ENCODE measurements around the gene H19.

Gene H19

DNA sequence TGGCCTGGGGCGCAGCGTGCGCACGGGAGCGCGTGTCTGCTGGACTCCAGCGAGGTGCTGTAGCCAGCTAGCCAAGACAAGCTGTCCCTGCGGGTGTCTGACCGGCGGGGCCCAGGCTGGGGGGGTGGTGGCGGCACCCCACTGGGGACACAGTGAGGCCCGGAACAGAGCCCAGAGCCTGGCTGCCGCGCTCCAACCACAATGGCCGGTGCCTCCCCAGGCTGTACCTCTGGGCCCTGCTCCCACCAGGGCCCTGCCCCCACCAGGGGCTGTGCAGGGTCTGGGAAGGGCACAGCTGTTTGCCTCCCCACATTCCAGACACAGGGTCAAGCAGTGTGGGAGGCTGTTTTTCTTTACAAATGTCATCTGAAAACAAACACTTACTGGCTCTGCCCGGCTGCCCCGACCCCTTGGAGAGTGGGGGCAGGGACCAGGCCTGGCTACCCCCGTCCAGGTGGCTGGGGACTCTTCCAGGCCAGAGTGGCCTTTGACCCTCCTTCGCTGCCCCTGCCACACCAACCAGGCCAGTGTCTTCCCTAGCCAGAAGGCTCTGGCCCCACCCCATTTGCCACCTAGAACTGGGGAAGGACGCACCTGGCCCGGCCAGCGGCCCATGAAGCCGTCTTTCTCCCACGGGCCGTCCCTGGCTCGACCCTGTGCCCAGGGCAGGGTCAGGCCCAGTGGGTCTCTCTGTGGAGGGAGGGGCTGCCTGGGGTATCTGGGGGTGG is 14.6 kb downstream of the H19 start:
- TF ChIP-seq POLR2A (IDR thresholded peaks at IDR 0.05; ENCODE audit: low read depth, low read length) (no peak), POLR2AphosphoS5 (IDR thresholded peaks at IDR 0.05; ENCODE audit: low read depth, low read length) (no peak), TAF1 (IDR thresholded peaks at IDR 0.05; ENCODE audit: borderline replicate concordance, low read depth, low read length) (no peak)
- no peak for DNase-seq (ENCODE audit: insufficient read length)
- FAIRE-seq: no peak

DNA sequence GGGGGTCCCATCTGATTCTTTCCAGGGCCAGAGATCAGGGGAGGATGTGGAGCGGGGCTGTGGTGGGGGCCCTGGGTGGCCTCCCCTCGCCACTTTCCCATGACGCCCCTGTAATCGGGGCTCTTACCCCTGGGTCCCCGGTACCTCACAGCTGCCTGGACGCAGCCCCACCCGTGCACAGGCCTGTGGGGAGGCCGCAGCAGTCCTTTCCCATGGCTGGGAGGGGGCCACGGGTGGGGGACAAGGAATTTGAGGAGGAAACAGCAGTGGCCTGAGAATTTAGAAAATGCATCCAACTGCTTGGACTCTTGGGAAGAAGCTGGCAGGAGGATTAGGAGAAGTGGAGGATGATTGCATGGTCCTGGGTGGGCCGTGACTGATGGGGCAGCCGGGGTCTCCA is 18.0 kb downstream of the H19 start:
- TF ChIP-seq POLR2AphosphoS5 (IDR thresholded peaks at IDR 0.05; ENCODE audit: low read depth, low read length) (no peak), TAF1 (IDR thresholded peaks at IDR 0.05; ENCODE audit: borderline replicate concordance, low read depth, low read length) (no peak), POLR2A (IDR thresholded peaks at IDR 0.05; ENCODE audit: low read depth, low read length) (no peak)
- DNase-seq (ENCODE audit: insufficient read length) (no peak), FAIRE-seq (no peak)

DNA sequence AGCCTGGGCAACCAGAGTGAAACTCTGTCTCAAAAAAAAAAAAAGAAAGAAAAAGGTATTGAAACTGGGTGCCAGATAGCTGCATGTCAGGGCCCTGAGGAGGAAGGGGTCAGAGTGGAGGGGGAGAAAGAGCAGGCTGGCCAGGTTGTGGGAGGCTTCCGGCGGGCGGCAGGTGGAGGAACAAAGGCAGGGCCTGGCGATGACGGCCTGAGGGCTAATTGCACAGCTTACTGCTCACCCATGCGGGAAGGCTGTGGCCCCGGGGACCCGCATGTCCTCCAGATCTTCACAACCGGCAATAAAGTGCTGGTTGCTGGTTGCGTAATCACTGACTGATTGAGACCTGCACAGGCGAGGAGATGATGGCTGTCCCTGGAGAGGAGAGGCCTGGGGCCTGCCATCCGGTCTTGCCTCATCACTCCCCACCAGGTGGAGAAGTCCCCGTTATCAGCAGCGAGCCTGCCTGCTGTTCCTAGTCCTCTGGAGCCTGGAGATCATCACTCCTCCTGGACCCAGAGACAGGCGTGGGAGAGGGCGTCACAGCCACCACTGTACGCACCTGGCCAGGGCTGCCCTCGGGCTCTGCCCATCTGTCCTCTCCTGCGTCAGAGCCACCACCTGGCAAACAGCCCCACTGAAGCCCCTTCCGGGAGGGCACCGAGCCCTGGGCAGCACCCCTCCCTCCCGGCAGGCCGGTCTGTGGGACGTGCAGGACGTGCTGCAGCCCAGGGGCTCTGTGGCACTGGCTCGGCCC is 18.7 kb downstream of the H19 start:
- DNase-seq (ENCODE audit: insufficient read length) (no peak), FAIRE-seq (no peak)
- TF ChIP-seq TAF1 (IDR thresholded peaks at IDR 0.05; ENCODE audit: borderline replicate concordance, low read depth, low read length): no peak
- no peak for TF ChIP-seq POLR2AphosphoS5 (IDR thresholded peaks at IDR 0.05; ENCODE audit: low read depth, low read length)

DNA sequence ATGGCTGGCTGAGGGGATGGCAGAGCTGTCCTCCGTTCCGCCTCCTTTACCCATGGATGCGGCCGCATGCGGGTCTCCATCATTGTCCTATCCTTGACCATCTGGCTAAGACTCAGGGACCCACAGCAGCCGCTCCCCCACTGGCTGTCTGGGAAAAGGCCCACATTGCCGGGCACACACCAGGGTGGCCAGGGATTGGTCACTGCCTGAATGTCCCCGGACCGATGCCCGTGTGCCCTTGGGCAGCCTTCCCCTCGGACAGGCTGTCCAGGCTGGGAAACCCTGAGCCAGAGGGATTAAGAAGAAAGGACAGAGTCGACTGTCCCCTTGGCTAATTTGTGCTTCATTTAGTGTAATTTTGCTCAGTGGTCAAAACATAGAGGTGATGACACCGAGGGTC is 22.5 kb downstream of the H19 start:
- TF ChIP-seq POLR2A (IDR thresholded peaks at IDR 0.05; ENCODE audit: low read depth, low read length): no peak
- TF ChIP-seq POLR2AphosphoS5 (IDR thresholded peaks at IDR 0.05; ENCODE audit: low read depth, low read length): no peak
- no peak for TF ChIP-seq TAF1 (IDR thresholded peaks at IDR 0.05; ENCODE audit: borderline replicate concordance, low read depth, low read length)
- no peak for FAIRE-seq
- no peak for DNase-seq (ENCODE audit: insufficient read length)

DNA sequence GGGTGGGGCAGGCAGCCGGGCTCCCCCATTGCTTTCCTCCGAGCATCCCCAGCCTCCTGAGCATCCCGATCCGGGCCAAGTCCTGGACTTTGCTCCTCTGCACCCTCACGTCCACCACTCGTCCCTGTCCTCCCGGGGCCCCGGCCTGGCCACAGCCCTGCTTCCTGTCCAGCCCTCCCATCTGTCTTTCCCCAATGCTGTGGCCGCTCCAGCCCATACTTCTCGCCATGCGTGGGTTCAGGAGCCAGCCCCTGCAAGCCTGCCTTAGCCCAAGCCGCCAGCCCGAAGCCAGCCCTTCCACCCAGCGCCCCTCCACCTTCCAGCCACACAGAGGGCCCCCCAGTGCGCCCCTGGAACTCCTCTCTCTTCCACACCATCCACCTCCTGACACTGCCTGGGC is 26.7 kb downstream of the H19 start:
- DNase-seq (ENCODE audit: insufficient read length): no peak
- FAIRE-seq: no peak
- TF ChIP-seq TAF1 (IDR thresholded peaks at IDR 0.05; ENCODE audit: borderline replicate concordance, low read depth, low read length) (no peak), POLR2AphosphoS5 (IDR thresholded peaks at IDR 0.05; ENCODE audit: low read depth, low read length) (no peak), POLR2A (IDR thresholded peaks at IDR 0.05; ENCODE audit: low read depth, low read length) (no peak)

DNA sequence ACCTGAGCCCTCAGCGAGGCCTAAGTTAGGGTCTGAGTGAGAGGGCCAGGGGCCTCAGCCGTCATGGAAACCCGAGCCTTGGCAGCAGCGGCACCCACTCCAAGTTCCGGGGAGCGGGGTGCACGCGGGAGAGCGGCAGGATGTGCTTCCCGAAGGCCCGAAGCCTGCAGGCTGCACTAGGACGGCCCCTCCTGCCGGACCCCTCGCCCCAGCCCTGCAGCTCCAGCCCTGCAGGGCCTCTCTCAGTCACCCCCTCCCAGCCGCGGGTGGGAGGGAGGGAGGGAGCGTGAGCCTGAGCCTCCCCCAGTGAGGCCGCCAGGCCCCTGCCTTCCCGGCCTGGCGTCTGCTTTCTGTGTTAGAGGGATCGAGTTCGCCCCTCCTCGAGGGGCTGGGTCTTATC is 27.9 kb downstream of the H19 start:
- no peak for TF ChIP-seq TAF1 (IDR thresholded peaks at IDR 0.05; ENCODE audit: borderline replicate concordance, low read depth, low read length)
- no peak for TF ChIP-seq POLR2AphosphoS5 (IDR thresholded peaks at IDR 0.05; ENCODE audit: low read depth, low read length)
- TF ChIP-seq POLR2A (IDR thresholded peaks at IDR 0.05; ENCODE audit: low read depth, low read length): no peak
- DNase-seq (ENCODE audit: insufficient read length): no peak
- FAIRE-seq: no peak

DNA sequence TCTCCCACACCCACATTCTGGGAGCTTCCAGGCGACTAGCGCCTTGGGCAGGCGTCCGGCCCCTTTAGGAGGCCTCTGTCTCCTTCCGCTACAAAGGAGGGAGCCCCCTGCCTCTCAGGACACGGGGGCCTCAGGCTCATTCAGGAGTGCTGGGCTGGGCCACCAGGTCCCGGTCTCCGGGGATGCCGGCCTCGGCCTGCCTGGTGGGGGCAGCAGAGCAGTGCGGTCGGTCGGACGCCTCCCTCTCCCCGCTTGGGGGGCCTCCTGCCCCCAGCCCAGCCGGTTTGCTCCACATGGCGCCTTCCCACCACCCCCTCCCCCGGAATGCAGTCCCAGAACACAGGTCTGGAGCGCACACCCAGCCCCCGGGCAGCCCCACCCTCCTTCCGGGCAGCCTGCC is 28.6 kb downstream of the H19 start:
- DNase-seq (ENCODE audit: insufficient read length) (no peak), FAIRE-seq (no peak)
- TF ChIP-seq POLR2A (IDR thresholded peaks at IDR 0.05; ENCODE audit: low read depth, low read length) (no peak), TAF1 (IDR thresholded peaks at IDR 0.05; ENCODE audit: borderline replicate concordance, low read depth, low read length) (no peak), POLR2AphosphoS5 (IDR thresholded peaks at IDR 0.05; ENCODE audit: low read depth, low read length) (no peak)

DNA sequence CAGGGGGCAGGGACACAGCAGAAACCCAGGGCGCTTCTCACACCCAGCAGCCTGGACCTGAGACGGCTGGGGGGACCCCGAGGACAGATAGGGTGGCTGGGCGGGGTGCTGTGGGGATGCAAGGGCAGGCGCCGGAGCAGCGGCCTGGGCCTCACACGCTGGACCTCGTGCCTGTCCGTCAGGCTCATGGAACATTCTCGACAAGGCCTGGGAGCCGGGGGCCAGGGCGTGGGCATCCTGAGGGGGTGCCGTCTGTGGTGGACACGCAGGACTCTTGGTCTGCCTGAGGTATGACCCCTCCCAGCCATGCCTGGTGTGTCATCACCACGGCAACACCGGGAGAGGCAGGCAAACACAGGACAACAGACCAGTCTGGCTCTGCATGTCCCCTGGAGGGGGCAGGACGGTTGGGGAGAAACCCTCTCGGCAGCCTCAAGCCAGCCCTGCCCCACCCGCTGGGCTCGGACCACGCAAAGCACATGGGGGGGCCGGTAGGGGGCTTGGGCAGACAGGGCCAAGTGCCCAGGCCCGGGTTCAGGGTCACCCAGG is 29.1 kb downstream of the H19 start:
- DNase-seq (ENCODE audit: insufficient read length) (no peak), FAIRE-seq (no peak)
- no peak for TF ChIP-seq POLR2AphosphoS5 (IDR thresholded peaks at IDR 0.05; ENCODE audit: low read depth, low read length)
- no peak for TF ChIP-seq POLR2A (IDR thresholded peaks at IDR 0.05; ENCODE audit: low read depth, low read length)
- no peak for TF ChIP-seq TAF1 (IDR thresholded peaks at IDR 0.05; ENCODE audit: borderline replicate concordance, low read depth, low read length)

DNA sequence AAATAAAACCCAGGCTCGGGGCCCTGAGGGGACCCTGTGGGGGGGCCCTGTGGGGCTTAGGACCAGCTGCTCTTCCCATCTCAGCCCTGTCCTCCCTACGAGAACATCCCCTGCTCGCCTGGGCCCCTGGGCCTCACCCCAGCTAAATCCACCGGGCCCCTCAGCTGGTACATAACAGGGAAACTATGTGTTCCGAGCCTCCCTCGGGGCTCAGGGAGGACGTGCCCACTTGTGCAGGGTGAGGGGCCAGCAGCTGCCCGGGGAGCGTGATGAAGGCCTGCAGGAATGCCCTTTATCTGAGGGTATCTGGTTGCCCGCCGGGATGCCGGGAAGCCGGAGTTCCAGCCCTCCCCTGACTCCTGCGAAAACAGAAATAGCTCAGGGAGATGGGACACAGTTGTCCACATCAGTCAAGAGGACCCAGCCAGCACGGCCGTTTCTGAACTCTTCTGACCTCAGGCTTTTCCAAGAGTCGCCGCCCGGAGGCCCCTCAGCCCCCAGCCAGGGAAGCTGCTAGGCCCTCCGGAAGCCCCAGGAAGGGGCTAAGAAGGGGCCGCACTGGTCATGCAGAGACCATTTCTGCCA is 29.9 kb downstream of the H19 start:
- no peak for TF ChIP-seq POLR2A (IDR thresholded peaks at IDR 0.05; ENCODE audit: low read depth, low read length)
- TF ChIP-seq POLR2AphosphoS5 (IDR thresholded peaks at IDR 0.05; ENCODE audit: low read depth, low read length): no peak
- no peak for TF ChIP-seq TAF1 (IDR thresholded peaks at IDR 0.05; ENCODE audit: borderline replicate concordance, low read depth, low read length)

DNA sequence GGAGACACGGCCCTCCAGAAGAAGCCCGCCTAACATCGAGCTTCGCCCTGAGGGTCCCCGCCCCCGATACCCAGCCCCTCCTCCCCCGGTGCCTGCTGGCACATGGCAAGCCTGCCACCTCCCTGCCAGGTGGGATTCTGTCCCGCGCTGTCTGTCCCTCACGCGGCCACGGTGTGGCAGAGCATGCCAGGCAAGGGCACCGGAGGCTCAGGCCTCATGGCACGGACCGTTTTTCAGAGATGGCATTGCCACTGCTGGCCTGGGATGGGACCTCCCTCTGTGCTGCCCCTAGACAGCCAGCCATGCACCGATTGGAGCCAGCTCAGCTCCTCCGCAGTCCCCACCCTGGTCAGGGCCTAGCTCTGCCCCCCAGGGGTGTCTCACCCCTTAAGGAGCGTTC is 31.1 kb downstream of the H19 start:
- FAIRE-seq: no peak
- no peak for DNase-seq (ENCODE audit: insufficient read length)
- TF ChIP-seq TAF1 (IDR thresholded peaks at IDR 0.05; ENCODE audit: borderline replicate concordance, low read depth, low read length) (no peak), POLR2AphosphoS5 (IDR thresholded peaks at IDR 0.05; ENCODE audit: low read depth, low read length) (no peak), POLR2A (IDR thresholded peaks at IDR 0.05; ENCODE audit: low read depth, low read length) (no peak)

More for the DNA sequence above, 29.9 kb downstream of the H19 start:
- no peak for DNase-seq (ENCODE audit: insufficient read length)
- FAIRE-seq: no peak

DNA sequence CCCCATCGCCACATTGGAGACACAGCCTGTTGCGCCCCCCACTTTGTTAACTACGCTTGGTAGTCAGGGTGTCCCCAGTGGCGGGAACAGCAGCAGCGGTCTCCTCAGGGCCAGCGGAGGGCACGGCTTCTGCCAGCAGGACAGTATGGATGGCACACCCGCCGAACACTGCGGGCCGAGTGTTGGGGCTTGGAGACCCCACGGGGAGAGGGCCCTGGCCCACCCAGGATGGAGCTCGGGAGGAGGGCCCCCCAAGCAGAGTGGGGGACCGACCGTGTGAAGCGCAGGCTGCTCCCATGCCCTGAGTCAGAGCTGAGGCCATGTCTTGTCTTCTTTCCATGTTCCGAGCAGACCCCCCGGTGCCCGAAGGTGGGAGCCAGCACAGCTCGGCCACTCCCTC is 32.7 kb downstream of the H19 start:
- no peak for DNase-seq (ENCODE audit: insufficient read length)
- FAIRE-seq: no peak
- TF ChIP-seq POLR2AphosphoS5 (IDR thresholded peaks at IDR 0.05; ENCODE audit: low read depth, low read length): no peak

DNA sequence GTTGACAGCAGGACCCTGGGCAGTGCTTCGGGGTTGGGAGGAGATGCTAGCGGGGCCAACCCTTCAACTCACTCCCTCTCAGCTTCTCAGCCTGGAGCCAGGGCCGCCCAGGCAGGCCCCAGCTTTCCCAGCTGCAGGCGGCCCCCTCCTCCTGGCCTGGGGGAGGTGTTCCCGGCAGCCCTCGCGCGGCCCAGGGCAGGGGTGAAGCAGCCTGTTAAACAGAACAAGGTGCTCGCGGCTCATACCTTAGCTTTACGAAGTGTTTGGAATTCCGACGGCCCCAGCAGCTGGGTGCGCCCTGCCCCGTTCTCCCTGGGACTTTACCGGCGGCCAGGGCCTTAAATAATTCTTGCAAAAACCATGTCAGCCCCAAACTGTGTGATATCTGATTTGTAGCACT is 33.3 kb downstream of the H19 start:
- no peak for FAIRE-seq
- TF ChIP-seq POLR2A (IDR thresholded peaks at IDR 0.05; ENCODE audit: low read depth, low read length): no peak
- TF ChIP-seq POLR2AphosphoS5 (IDR thresholded peaks at IDR 0.05; ENCODE audit: low read depth, low read length): no peak
- TF ChIP-seq TAF1 (IDR thresholded peaks at IDR 0.05; ENCODE audit: borderline replicate concordance, low read depth, low read length): no peak
- no peak for DNase-seq (ENCODE audit: insufficient read length)

All from GM12892 (cell line).